ENCODE results near the gene WASF2.

DNA sequence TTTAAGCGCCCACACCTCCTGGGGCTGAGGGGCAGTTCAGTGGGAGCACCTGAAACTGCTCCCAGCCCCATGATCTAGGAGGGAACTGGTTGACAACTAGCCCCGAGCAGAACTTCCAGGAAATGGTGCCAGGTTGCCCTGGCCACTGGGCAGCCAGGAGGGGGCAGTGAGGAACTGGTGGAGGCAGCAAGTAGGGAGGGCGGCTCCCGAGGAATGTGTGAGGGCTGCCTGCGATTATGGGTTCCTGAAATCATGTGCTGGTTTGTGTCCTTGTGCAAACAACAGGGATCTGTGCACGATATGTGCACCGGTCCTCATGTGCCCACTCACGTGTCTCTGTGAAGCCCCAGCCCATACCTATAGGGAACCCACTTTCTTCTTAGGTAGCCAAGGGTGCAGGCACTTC lies 87.6 kb downstream of the WASF2 start:
- TF ChIP-seq CEBPB (IDR thresholded peaks at IDR 0.05) (no peak), EGR1 (IDR thresholded peaks at IDR 0.05) (no peak)

Measured in Ishikawa (cell line).